CD4-positive, alpha-beta T cell (primary cell): ENCODE results near the gene ZSCAN1. TPM values are rescaled to one million over a fixed set of nuclear protein-coding genes. Genes with fewer than 3 reads are reported as not detected.

Source experiments
- ATAC-seq: fragments of 200-7000 bp; cut with Tn5 transposase; one replicate; pipeline ENCODE4 v1.10.0; 2022; ENCODE audit warnings: mild to moderate bottlenecking; ENCODE audit not compliant: poor library complexity
- CTCF ChIA-PET: fragments of 350-600 bp; sonication (Branson Sonifier 250); formaldehyde crosslinking; loops from one replicate; lab custom pipeline; 2021; ENCODE audit warnings: antibody characterized with exemption, inconsistent platforms; lab: Charles Lee
- POLR2A ChIA-PET: fragments of 350-600 bp; sonication (Branson Sonifier 250); formaldehyde crosslinking; loops from one replicate; lab custom pipeline; 2021; ENCODE audit warnings: antibody characterized with exemption, inconsistent platforms; lab: Charles Lee
- DNase-seq, 14 experiments: peaks; one replicate each; pipeline ENCODE4 v3.0.0-alpha.2; 2013 to 2020; ENCODE audit warnings: mixed read lengths in 2 of 14
- H3K27ac ChIP-seq, 2 donors: one replicate each; pipeline versions ENCODE4 v1.5.1 to v1.7.0; 2013; ENCODE audit warnings: low read length in 2 of 2, low read depth in 1 of 2, mild to moderate bottlenecking in 1 of 2
- H3K27me3 ChIP-seq, 2 experiments: 1 replicate in 1 of 2; 2 replicates in 1 of 2; pipeline versions ENCODE4 v1.6.1 to v1.7.0; 2013; ENCODE audit warnings: low read length in 2 of 2, control low read depth in 1 of 2, mild to moderate bottlenecking in 1 of 2, moderate library complexity in 1 of 2; ENCODE audit not compliant: insufficient read depth in 2 of 2, control insufficient read depth in 1 of 2
- H3K36me3 ChIP-seq: one replicate; pipeline ENCODE4 v1.6.1; 2013; ENCODE audit warnings: low read length, control low read depth; ENCODE audit not compliant: insufficient read depth
- H3K4me1 ChIP-seq: one replicate; pipeline ENCODE4 v1.6.1; 2013; ENCODE audit warnings: low read length, control low read depth; ENCODE audit not compliant: insufficient read depth
- H3K4me3 ChIP-seq: one replicate; pipeline ENCODE4 v1.5.1; 2013; ENCODE audit warnings: mild to moderate bottlenecking, low read length, moderate library complexity
- H3K9me3 ChIP-seq, 2 experiments: 1 replicate in 1 of 2; 2 replicates in 1 of 2; pipeline versions ENCODE4 v1.6.1 to v1.7.0; 2013; ENCODE audit warnings: low read length in 2 of 2, mild to moderate bottlenecking in 2 of 2, control low read depth in 1 of 2, moderate library complexity in 1 of 2; ENCODE audit not compliant: control insufficient read depth in 1 of 2, insufficient read depth in 1 of 2
- H3K27ac Mint-ChIP-seq: one replicate; pipeline ENCODE4 v1.8.0; 2020; ENCODE audit warnings: mixed read lengths
- H3K27me3 Mint-ChIP-seq: one replicate; pipeline ENCODE4 v1.8.0; 2021; ENCODE audit warnings: mixed read lengths
- H3K36me3 Mint-ChIP-seq: one replicate; pipeline ENCODE4 v1.8.0; 2021; ENCODE audit warnings: low read depth, mixed read lengths
- H3K4me1 Mint-ChIP-seq: one replicate; pipeline ENCODE4 v1.8.0; 2021; ENCODE audit warnings: low read depth, mixed read lengths
- H3K4me3 Mint-ChIP-seq: one replicate; pipeline ENCODE4 v1.8.0; 2020; ENCODE audit warnings: mild to moderate bottlenecking, mixed read lengths
- H3K9me3 Mint-ChIP-seq: one replicate; pipeline ENCODE4 v1.8.0; 2020; ENCODE audit warnings: mixed read lengths
- CTCF ChIP-seq: fragments of 200-600 bp; IDR thresholded peaks from one replicate; pipeline ENCODE4 v1.8.0; 2022; ENCODE audit warnings: antibody characterized with exemption, mild to moderate bottlenecking
- intact Hi-C, 2 experiments: fragments of 100-400 bp; cut with DNase I in 1 of 2; cut with micrococcal nuclease in 1 of 2; formaldehyde crosslinking; loops; one replicate each; pipeline versions ENCODE4 v1.15.1 to v1.9.0; 2023 to 2025; cut with DNase I, micrococcal nuclease
- total RNA-seq, 174 experiments: library from RNA in 2 of 174; stranded (reverse) in 2 of 174; gene quantifications; one replicate each; pipeline ENCODE4 v1.2.3 and lab custom pipeline; 2021 to 2026

Gene ZSCAN1
- total RNA-seq, 2 experiments from 2014 or later = not detected

- no peak overlapping the region for H3K27ac ChIP-seq
- no peaks in the 10 kb centered on the region for H3K4me1 ChIP-seq
- H3K27me3 Mint-ChIP-seq = no peaks in the 10 kb centered on the region
- no peak for DNase-seq
- peaks cover 32% of the 10 kb centered on the region for H3K36me3 Mint-ChIP-seq
- H3K27ac Mint-ChIP-seq = no peak overlapping the region
- TF ChIP-seq CTCF = no peak
- no peak overlapping the region for H3K4me3 Mint-ChIP-seq
- H3K9me3 ChIP-seq = peaks cover 66 to 95% of the 10 kb centered on the region in 2 experiments
- POLR2A ChIA-PET = no interaction called here
- no peaks in the 10 kb centered on the region for H3K36me3 ChIP-seq
- CTCF ChIA-PET = no interaction called here
- no peaks in the 10 kb centered on the region for H3K27me3 ChIP-seq
- intact Hi-C loops = no loop called here
- no peaks in the 10 kb centered on the region for H3K4me1 Mint-ChIP-seq
- H3K9me3 Mint-ChIP-seq = peaks cover 24% of the 10 kb centered on the region
- H3K4me3 ChIP-seq = no peak overlapping the region
- no peak for ATAC-seq
These were observed 11.1 kb downstream of the ZSCAN1 start for GRCh38 chr19:58044886-58045285.

- no peak for TF ChIP-seq CTCF
- H3K4me3 ChIP-seq = no peak overlapping the region
- H3K36me3 ChIP-seq = no peaks in the 10 kb centered on the region
- peaks cover 65 to 95% of the 10 kb centered on the region in 2 experiments for H3K9me3 ChIP-seq
- intact Hi-C loops = no loop called here
- Mint-ChIP-seq H3K4me3 (no peak overlapping the region), H3K4me1 (no peaks in the 10 kb centered on the region), H3K27ac (no peak overlapping the region), H3K27me3 (no peaks in the 10 kb centered on the region), H3K36me3 (peaks cover 32% of the 10 kb centered on the region), H3K9me3 (peaks cover 25% of the 10 kb centered on the region)
- no peaks in the 10 kb centered on the region for H3K27me3 ChIP-seq
- DNase-seq = no peak
- CTCF ChIA-PET = no interaction called here
- POLR2A ChIA-PET = no interaction called here
- H3K27ac ChIP-seq = no peak overlapping the region
- ATAC-seq = no peak
- no peaks in the 10 kb centered on the region for H3K4me1 ChIP-seq
These were observed 11.7 kb downstream of the ZSCAN1 start for GRCh38 chr19:58045411-58046050.

GRCh38 chr19:58046856-58047255 lies 13.0 kb downstream of the ZSCAN1 start:
- Mint-ChIP-seq H3K36me3 (peaks cover 23% of the 10 kb centered on the region), H3K27ac (no peak overlapping the region), H3K9me3 (peaks cover 25% of the 10 kb centered on the region), H3K27me3 (no peaks in the 10 kb centered on the region), H3K4me1 (no peaks in the 10 kb centered on the region), H3K4me3 (no peak overlapping the region)
- intact Hi-C loops = no loop called here
- TF ChIP-seq CTCF = no peak
- Histone ChIP-seq H3K9me3 (peaks cover 61 to 95% of the 10 kb centered on the region in 2 experiments), H3K4me3 (no peak overlapping the region), H3K27ac (no peak overlapping the region), H3K36me3 (no peaks in the 10 kb centered on the region), H3K4me1 (no peaks in the 10 kb centered on the region), H3K27me3 (no peaks in the 10 kb centered on the region)
- ATAC-seq (no peak), DNase-seq (no peak)
- ChIA-PET CTCF (no interaction called here), POLR2A (no interaction called here)
